SJSA1 (cell line): ENCODE measurements around the gene KDR. TPM values are rescaled to one million over a fixed set of nuclear protein-coding genes. Genes with fewer than 3 reads are reported as not detected.

Experiments used
- DNase-seq, 2 experiments: peaks; one replicate each; pipeline ENCODE4 v3.0.0-alpha.2; 2015 to 2020; ENCODE audit warnings: low spot score in 2 of 2, low read depth in 1 of 2
- H3K27ac ChIP-seq: fragments of 250-450 bp; sonication (Bioruptor Pico); 2 replicates; pipeline ENCODE4 v1.5.1; 2020; ENCODE audit warnings: mild to moderate bottlenecking, moderate library complexity
- H3K27me3 ChIP-seq: fragments of 250-450 bp; sonication (Bioruptor Pico); replicated peaks from 2 replicates; pipeline ENCODE4 v1.5.1; 2020; ENCODE audit warnings: mild to moderate bottlenecking, moderate library complexity
- H3K36me3 ChIP-seq: fragments of 250-450 bp; sonication (Bioruptor Pico); 2 replicates; pipeline ENCODE4 v1.5.1; 2020; ENCODE audit warnings: mild to moderate bottlenecking
- H3K4me1 ChIP-seq: fragments of 250-450 bp; sonication (Bioruptor Pico); replicated peaks from 2 replicates; pipeline ENCODE4 v1.6.1; 2021; ENCODE audit warnings: mild to moderate bottlenecking
- H3K4me3 ChIP-seq: fragments of 250-450 bp; sonication (Bioruptor Pico); 2 replicates; pipeline ENCODE4 v1.5.1; 2020; ENCODE audit warnings: mild to moderate bottlenecking
- H3K9me3 ChIP-seq: fragments of 250-450 bp; sonication (Bioruptor Pico); replicated peaks from 2 replicates; pipeline ENCODE4 v1.5.1; 2020; ENCODE audit warnings: mild to moderate bottlenecking
- total RNA-seq: library from RNA; depleted of rRNA; stranded (reverse); fragments of >200 nt; shearing (Covaris generic); gene quantifications from 2 replicates; pipeline ENCODE4 v1.2.3, GENCODE V29; 2014

KDR gene
- total RNA-seq, 1 experiment from 2014 or later = 0.16 TPM

DNA sequence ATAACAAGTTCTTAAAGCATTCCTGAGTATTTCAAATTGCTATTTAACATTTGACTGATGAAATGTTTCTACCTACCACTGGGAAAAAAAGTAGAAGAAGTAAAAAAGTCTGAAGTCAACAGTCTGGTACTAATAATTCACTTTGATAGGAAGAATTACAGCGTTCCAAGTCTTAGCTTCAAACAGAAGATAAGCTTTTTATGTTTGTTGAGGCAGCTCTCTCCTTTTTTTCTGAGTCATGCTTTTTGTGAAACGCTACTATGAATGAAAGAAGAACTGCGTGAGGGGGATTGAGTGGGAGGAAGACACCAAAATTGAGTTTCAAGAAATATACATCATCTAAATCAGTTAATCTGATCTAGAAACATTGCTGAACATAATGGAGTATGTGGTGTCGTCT is 13.0 kb upstream of the KDR start:
- Histone ChIP-seq H3K4me3 (no peak overlapping the region), H3K27ac (no peak overlapping the region), H3K27me3 (peaks cover 3% of the 10 kb centered on the region; the same call in 1 of the 2 replicates), H3K9me3 (no peaks in the 10 kb centered on the region), H3K36me3 (no peaks in the 10 kb centered on the region), H3K4me1 (no peaks in the 10 kb centered on the region)
- no peak for DNase-seq

DNA sequence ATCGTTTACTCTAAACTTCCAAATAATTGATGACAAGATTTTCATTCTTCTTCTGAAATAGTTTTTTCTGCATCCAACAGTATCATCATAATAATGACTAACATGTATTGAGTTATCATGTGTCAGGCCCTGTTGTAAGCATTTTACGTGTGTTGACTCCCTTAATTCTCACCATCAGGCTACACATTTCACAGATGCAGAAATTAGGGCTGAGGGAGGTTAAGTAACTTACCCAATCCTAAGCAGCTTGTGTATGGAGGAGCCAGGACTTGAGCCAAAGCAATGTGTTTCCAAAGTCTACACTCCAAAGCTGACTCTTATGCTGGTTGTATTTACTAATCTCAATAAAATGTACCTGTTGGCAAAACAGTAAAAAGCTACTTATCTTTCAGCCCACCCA is 11.2 kb upstream of the KDR start:
- H3K4me3 ChIP-seq = no peak overlapping the region
- no peak for DNase-seq
- H3K27me3 ChIP-seq = peaks cover 3% of the 10 kb centered on the region; the same call in 1 of the 2 replicates
- no peaks in the 10 kb centered on the region for H3K9me3 ChIP-seq
- H3K36me3 ChIP-seq = no peaks in the 10 kb centered on the region
- H3K27ac ChIP-seq = no peak overlapping the region
- H3K4me1 ChIP-seq = no peaks in the 10 kb centered on the region

DNA sequence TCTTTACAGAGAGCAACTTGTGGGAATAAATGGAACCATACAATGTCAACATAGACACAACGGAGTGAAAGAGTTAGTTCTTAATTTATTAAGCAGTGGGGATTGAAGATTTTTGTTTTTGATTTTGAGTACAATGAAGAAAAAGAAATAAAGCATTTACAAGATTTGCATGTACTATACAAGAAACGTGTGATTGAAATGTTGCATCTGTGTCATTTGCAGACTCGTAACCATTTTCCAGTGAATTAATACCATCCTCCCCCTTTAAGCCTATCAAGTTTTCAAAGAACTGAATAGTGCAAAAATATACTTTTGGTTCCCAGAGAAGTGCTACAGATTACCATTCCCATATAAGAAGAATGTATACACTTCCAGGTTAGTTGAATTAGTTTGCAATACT is 8.6 kb upstream of the KDR start:
- Histone ChIP-seq H3K4me1 (no peaks in the 10 kb centered on the region), H3K27ac (no peak overlapping the region), H3K36me3 (no peaks in the 10 kb centered on the region), H3K27me3 (peaks cover 3% of the 10 kb centered on the region; the same call in 1 of the 2 replicates), H3K4me3 (no peak overlapping the region), H3K9me3 (no peaks in the 10 kb centered on the region)
- no peak for DNase-seq

DNA sequence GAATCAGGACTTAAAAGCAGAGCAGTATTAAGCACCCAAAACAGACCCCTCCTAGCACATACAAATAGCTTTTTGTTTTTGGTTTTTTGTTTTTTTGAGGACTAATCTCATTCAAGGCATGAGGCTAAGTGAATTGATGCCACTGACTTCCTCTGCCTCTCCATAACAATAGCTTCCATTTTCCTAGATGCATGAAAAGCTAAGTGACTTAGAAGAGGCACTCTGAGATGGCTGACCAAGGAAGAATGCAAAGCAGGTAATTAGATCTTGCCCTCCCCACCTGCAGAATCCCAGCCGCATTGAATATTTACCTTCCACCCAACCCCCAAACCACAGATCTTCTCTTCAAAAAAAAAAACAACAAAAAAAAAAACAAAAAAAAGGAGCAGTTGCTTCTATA is 7.4 kb upstream of the KDR start:
- Histone ChIP-seq H3K9me3 (no peaks in the 10 kb centered on the region), H3K36me3 (no peaks in the 10 kb centered on the region), H3K27ac (no peak overlapping the region), H3K27me3 (peaks cover 3% of the 10 kb centered on the region; the same call in 1 of the 2 replicates), H3K4me1 (no peaks in the 10 kb centered on the region), H3K4me3 (no peak overlapping the region)
- no peak for DNase-seq

DNA sequence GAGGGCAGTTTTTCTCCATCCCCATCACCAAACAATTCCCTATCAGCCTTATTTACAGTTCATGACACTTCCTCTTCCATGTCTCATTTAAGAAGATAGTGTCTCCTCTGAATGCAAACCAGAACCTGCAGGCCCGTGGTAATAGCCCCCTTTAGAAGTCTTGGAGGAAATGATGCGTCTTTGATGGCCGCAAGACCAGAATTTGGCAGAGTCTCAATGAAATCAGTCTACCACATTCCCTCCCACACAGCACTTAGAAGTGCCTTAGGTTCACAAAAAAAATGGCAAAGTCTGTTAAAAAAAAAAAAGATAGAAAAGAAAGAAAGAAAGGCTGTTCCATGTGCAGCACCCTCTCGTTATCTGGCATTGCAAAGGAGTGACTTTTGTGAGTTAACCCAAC is 2.1 kb upstream of the KDR start:
- Histone ChIP-seq H3K36me3 (no peaks in the 10 kb centered on the region), H3K27ac (no peak overlapping the region), H3K27me3 (peaks cover 30% of the 10 kb centered on the region), H3K4me1 (no peaks in the 10 kb centered on the region), H3K9me3 (no peaks in the 10 kb centered on the region; the same call in 1 of the 2 replicates), H3K4me3 (no peak overlapping the region)
- DNase-seq = no peak

DNA sequence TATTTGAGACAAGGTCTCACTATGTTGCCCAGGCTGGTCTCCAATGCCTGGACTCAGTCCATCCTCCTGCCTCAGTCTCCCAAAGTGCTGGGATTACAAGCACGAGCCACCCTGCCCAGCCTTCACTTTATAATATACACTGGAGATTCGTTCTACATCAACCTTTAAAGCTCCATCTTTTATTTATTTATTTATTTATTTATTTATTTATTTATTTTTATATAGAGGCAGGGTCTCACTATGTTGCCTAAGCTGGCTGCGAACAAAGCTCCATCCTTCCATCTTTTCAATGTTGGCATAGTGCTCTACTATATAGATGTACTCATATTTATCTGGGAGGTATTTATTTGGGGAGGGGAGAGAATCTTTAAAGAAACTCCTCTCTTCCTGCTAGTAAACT is 1.7 kb upstream of the KDR start:
- no peak overlapping the region for H3K27ac ChIP-seq
- H3K36me3 ChIP-seq = no peaks in the 10 kb centered on the region
- no peak overlapping the region for H3K4me3 ChIP-seq

DNA sequence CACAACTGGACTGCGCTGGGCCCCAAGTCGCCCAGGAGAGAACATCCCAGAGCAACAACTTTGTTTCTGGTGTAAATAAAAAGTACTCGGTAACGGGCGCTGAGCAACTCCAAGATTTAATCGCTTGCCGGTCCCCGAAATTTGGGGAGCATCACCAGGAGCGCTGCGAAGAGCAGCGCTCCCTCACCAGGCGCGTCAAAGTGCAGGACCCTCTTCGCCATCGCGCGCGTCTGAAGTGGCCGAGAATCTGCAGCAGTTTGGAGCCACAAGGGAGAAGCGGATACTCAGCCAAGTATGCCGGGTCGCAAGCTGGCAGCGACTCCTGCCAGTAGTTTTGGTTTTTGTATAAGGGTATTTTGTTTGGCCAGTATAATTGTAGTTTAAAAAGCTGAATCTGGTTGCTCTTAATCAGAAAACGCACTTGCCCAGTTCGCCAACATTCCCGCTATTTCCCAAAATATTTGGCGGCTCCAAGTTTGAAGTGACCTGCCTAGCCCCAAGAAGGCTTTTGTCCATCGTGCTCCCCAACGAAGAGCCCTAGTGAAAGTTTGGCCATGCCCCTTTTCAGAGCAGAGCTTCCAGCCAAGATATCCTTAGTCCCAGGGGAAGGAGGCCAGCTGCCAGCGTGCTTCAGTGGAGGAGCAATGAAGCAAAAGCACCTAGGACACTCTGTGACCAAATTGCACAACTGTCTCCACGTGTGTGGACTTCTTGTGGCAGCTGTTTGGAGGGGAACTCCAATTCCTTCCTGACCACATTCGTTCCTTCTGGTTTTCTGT is 557 bp upstream of the KDR start:
- no peaks in the 10 kb centered on the region for H3K4me1 ChIP-seq
- H3K27ac ChIP-seq = no peak overlapping the region
- no peak overlapping the region for H3K4me3 ChIP-seq
- H3K27me3 ChIP-seq = peaks cover 30% of the 10 kb centered on the region
- DNase-seq = no peak
- no peaks in the 10 kb centered on the region for H3K36me3 ChIP-seq
- no peaks in the 10 kb centered on the region; the same call in 1 of the 2 replicates for H3K9me3 ChIP-seq

More for the DNA sequence above, 1.7 kb upstream of the KDR start:
- Histone ChIP-seq H3K27me3 (peaks cover 30% of the 10 kb centered on the region), H3K9me3 (no peaks in the 10 kb centered on the region; the same call in 1 of the 2 replicates), H3K4me1 (no peaks in the 10 kb centered on the region)
- DNase-seq = no peak

DNA sequence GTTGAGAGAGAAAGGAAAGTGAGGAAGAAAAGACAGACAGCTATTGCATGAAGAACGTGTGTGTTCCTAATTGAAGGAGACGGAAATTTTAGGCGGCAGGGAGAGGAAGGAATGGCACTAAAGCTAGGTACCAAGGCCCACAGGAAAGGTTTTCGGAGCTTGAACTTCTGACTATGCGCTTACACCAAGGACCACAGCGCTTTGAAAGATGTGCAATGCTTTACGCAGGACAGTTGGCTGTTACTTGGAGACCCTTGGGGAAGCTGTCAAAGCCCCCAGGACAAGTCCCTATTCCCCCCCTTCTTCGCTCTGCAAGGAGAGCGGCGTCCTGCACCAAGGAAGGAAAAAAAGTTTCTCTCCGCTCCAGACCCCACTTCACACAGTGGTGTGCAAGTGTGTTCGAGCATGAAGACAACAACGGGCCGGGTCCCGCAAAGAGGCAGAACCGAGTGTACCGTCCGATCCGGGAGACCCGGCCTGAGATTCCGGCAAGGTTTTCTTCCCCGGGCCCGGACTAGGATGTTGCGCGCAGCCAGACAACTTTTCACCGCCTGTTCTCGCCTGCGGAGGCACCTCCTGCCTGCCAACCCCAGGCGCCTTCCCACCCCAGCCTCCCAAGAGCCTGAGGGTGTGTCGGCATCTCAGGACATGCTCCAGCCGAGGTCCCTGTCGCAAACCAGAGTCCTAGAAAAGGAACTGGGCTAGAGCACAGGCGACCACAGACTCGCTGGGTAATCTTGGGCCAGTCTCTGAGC is 896 bp downstream of the KDR start:
- Histone ChIP-seq H3K9me3 (no peaks in the 10 kb centered on the region; the same call in 1 of the 2 replicates), H3K27me3 (peaks cover 30% of the 10 kb centered on the region), H3K4me3 (no peak overlapping the region), H3K27ac (no peak overlapping the region), H3K4me1 (no peaks in the 10 kb centered on the region), H3K36me3 (no peaks in the 10 kb centered on the region)
- DNase-seq = no peak

DNA sequence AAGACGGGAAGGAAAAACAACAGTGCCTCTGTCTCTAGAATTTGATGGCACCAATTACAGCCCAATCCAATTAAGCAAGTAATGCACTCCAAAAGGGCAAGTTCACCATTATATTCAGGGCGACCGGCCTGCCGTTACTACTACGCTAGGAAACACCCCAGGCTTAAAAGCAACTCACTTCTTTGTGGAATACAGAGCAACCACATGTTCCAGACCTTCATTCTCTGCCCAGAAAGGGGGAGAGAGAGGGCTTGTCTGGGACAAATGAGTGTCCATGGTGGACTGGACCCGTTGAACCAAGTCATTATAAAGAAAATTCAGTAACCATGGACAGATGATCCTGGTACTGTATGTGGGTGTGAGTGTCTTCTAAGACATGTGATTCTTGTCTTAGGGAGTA is 1.6 kb downstream of the KDR start:
- Histone ChIP-seq H3K27ac (no peak overlapping the region), H3K36me3 (no peaks in the 10 kb centered on the region), H3K27me3 (peaks cover 30% of the 10 kb centered on the region), H3K9me3 (no peaks in the 10 kb centered on the region; the same call in 1 of the 2 replicates), H3K4me3 (no peak overlapping the region), H3K4me1 (no peaks in the 10 kb centered on the region)
- no peak for DNase-seq

DNA sequence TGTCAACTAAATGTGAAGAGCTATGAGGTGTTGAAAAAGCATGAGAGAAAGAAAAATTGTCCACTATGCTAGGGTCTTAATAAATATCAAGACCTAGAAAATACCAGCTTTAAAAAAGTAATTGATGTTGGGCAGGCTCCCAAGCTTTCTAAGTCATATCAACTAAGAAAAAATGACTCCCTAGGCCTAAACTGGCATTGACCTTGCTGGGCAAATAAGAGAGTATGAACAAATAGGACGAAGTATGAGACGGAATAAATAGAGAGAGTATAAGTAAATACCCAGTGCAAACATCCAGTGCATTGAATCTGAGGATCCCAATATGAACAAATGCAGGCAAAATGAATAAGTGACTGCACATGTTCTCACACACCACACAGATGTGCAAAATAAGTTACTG is 3.2 kb downstream of the KDR start:
- H3K9me3 ChIP-seq = no peaks in the 10 kb centered on the region; the same call in 1 of the 2 replicates
- H3K27ac ChIP-seq = no peak overlapping the region
- no peak for DNase-seq
- peaks cover 30% of the 10 kb centered on the region for H3K27me3 ChIP-seq
- H3K36me3 ChIP-seq = no peaks in the 10 kb centered on the region
- no peak overlapping the region for H3K4me3 ChIP-seq
- H3K4me1 ChIP-seq = no peaks in the 10 kb centered on the region

DNA sequence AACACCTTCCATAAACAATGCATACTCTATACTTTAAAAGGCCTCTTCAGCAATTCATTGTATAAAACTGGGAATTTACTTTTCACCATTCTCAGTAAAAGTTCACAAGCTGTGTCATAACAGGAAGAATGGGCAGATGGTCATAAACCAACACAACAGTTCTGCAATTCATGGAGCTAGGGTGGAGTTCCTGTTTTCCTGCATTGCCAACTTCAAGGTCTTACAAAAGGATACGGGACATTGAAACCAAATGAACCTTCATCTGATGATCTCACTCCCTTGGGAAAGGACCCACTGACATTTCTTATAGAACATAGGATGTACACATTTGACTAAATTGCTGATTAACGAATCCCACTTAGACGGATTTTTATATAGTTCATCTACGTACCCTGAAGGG is 4.1 kb downstream of the KDR start:
- Histone ChIP-seq H3K27me3 (peaks cover 24% of the 10 kb centered on the region), H3K4me1 (no peaks in the 10 kb centered on the region), H3K9me3 (no peaks in the 10 kb centered on the region; the same call in 1 of the 2 replicates), H3K27ac (no peak overlapping the region), H3K36me3 (no peaks in the 10 kb centered on the region), H3K4me3 (no peak overlapping the region)
- DNase-seq = no peak

DNA sequence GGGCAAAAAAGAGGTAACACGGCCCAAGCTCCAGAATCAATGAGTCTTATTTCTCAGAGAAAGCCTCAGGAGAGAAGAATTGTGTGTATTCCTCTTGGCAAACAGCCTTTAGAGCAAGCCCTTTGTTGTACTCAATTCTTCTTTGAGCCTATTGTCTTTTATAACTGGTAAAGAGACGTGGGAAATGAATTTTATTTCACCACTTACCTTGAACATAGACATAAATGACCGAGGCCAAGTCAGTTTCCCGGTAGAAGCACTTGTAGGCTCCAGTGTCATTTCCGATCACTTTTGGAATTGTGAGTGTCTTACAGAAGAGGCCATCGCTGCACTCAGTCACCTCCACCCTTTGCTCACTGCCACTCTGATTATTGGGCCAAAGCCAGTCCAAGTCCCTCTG is 7.0 kb downstream of the KDR start:
- H3K9me3 ChIP-seq = no peaks in the 10 kb centered on the region
- no peaks in the 10 kb centered on the region for H3K36me3 ChIP-seq
- DNase-seq = no peak
- no peaks in the 10 kb centered on the region for H3K4me1 ChIP-seq
- H3K4me3 ChIP-seq = no peak overlapping the region
- H3K27ac ChIP-seq = no peak overlapping the region
- peaks cover 7% of the 10 kb centered on the region; the same call in 1 of the 2 replicates for H3K27me3 ChIP-seq

DNA sequence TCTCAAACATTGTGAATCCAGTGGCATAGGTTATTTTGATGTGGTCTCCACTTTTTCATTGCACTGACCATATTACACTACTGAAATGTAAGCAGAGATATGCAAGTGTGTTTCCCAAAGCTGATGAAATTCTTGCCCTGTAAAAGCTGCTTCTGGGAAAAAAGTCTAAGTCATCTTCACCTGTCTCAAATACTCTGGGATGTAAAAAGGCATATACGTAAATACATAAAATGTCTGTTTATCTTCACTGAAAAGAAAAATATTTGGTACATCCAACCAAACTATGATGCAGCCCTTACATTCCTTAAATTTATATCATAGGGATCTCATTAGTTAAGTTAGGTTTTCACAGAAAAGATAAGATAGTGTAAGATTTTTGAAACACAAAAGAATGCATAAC is 7.9 kb downstream of the KDR start:
- no peaks in the 10 kb centered on the region for H3K9me3 ChIP-seq
- no peak overlapping the region for H3K4me3 ChIP-seq
- no peaks in the 10 kb centered on the region for H3K4me1 ChIP-seq
- no peak overlapping the region for H3K27ac ChIP-seq
- no peaks in the 10 kb centered on the region for H3K36me3 ChIP-seq
- no peaks in the 10 kb centered on the region; the same call in 1 of the 2 replicates for H3K27me3 ChIP-seq
- DNase-seq = no peak

DNA sequence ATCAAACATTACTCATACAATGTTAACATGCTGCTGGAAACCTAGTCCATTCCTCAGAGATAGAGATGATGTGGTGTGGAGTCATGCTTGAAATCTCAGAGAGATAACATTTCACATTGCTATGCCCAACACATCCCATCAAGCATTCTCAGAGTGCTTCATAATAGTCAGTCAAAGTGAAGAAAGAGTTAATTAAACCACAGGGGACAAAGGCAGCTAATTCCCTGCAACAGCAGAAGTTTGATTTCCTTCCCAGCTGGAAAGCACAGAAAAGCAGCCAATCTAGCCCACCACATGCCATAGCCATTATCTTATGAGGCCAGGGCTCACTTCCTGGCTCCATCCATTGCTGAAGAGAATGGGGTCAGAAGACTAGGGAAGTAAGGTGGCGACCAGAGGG is 8.9 kb downstream of the KDR start:
- no peaks in the 10 kb centered on the region; the same call in 1 of the 2 replicates for H3K27me3 ChIP-seq
- no peak overlapping the region for H3K4me3 ChIP-seq
- H3K9me3 ChIP-seq = no peaks in the 10 kb centered on the region
- no peaks in the 10 kb centered on the region for H3K4me1 ChIP-seq
- H3K36me3 ChIP-seq = no peaks in the 10 kb centered on the region
- no peak for DNase-seq
- no peak overlapping the region for H3K27ac ChIP-seq
